ENCODE data around the gene TSPO.

Gene TSPO

GRCh38 chr22:43198126-43198525, 46.8 kb downstream of the TSPO start:
- no peaks in the 10 kb centered on the region for H3K9me3 Mint-ChIP-seq

DNA sequence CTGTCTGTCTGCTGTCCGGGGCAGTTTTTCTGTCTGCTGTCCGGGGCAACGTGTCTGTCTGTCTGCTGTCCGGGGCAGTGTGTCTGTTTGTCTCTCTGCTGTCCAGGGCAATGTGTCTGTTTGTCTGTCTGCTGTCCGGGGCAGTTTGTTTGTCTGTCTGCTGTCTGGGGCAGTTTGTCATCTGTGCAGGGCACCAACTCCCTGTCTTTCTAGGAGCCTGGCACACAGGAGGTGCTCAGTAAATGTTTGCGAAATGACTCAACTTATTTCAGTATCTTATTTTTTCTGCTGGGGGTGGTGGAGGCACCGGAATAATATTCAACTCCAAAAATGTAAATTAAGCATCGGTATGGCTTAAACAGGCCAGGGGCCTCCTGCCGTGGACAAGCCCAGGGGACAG, 47.6 kb downstream of the TSPO start:
- ATAC-seq (no peak), DNase-seq (no peak)
- peak overlapping the region in 1 of 2 donors; percentile 42 for H3K27ac Mint-ChIP-seq

More at GRCh38 chr22:43198126-43198525, 46.8 kb downstream of the TSPO start:
- no peak overlapping the region for H3K4me3 Mint-ChIP-seq
- no peak overlapping the region for H3K27ac Mint-ChIP-seq
- ATAC-seq (no peak), DNase-seq (no peak)
- H3K4me1 Mint-ChIP-seq: no peaks in the 10 kb centered on the region
- H3K27me3 Mint-ChIP-seq: peaks cover 14% of the 10 kb centered on the region

DNA sequence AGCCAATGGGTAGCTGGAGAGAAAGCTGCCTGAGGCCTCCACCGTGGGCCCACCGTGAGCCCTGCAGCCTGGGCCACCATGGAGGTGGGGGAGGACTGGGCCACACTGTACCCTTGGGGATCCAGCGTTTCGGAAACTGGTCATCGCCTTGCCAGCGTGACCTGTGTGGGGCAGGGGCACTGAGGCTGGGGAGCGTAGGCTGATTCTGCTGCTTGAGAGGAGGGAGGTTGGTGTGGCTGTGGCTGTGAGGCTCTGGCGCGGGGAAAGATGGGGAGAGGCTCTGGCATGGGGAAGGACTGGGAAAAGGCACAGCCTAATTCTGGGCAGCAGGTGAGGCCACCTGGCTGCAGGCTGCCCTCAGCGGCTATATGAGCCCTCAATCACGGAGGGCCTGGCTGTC, 48.2 kb downstream of the TSPO start:
- peaks cover 14% of the 10 kb centered on the region for H3K27me3 Mint-ChIP-seq
- H3K27ac Mint-ChIP-seq: no peak overlapping the region
- no peaks in the 10 kb centered on the region for H3K4me1 Mint-ChIP-seq
- DNase-seq (no peak), ATAC-seq (no peak)
- H3K9me3 Mint-ChIP-seq: no peaks in the 10 kb centered on the region
- H3K4me3 Mint-ChIP-seq: no peak overlapping the region

More for the DNA sequence above, 47.6 kb downstream of the TSPO start:
- Mint-ChIP-seq H3K9me3 (no peaks in the 10 kb centered on the region), H3K27me3 (peaks cover 14% of the 10 kb centered on the region), H3K4me3 (no peak overlapping the region), H3K4me1 (no peaks in the 10 kb centered on the region)

- Mint-ChIP-seq H3K27me3 (peaks cover 14% of the 10 kb centered on the region), H3K27ac (no peak overlapping the region), H3K9me3 (no peaks in the 10 kb centered on the region), H3K4me1 (peaks cover under 1% of the 10 kb centered on the region), H3K4me3 (no peak overlapping the region)
- DNase-seq (no peak), ATAC-seq (no peak)
These were observed 48.7 kb downstream of the TSPO start for GRCh38 chr22:43200031-43200430.

- Mint-ChIP-seq H3K27me3 (peaks cover 14% of the 10 kb centered on the region), H3K4me1 (peaks cover 5% of the 10 kb centered on the region), H3K4me3 (no peak overlapping the region), H3K9me3 (no peaks in the 10 kb centered on the region), H3K27ac (no peak overlapping the region)
- ATAC-seq: no peak
- DNase-seq: no peak
These were observed 49.2 kb downstream of the TSPO start for GRCh38 chr22:43200555-43200954.

GRCh38 chr22:43201486-43202219, 50.3 kb downstream of the TSPO start:
- Mint-ChIP-seq H3K27ac (no peak overlapping the region), H3K4me3 (no peak overlapping the region), H3K27me3 (peaks cover 14% of the 10 kb centered on the region), H3K9me3 (no peaks in the 10 kb centered on the region), H3K4me1 (peaks cover 13% of the 10 kb centered on the region)
- no peak for DNase-seq
- no peak for ATAC-seq

DNA sequence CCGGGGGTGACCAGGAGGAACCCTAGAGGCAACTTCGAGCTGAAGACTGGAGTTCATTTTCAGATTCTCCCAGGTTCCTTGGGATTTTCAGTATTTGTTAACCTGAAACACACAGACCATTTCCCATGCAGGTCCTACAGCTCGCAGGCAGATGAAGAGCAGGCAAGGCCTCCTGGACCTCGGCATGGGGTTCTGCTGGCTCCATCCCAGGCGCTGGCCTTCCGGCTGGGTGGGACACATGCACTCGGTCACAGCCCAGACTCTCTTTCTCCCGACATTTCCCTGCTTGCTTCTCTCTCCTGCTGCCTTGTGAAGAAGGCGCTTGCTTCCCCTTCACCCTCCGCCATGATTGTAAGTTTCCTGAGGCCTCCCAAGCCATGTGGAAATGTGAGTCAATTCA, 51.0 kb downstream of the TSPO start:
- DNase-seq (no peak), ATAC-seq (no peak)
- Mint-ChIP-seq H3K27ac (no peak overlapping the region), H3K9me3 (no peaks in the 10 kb centered on the region), H3K27me3 (peaks cover 14% of the 10 kb centered on the region), H3K4me1 (peaks cover 14% of the 10 kb centered on the region), H3K4me3 (no peak overlapping the region)

DNA sequence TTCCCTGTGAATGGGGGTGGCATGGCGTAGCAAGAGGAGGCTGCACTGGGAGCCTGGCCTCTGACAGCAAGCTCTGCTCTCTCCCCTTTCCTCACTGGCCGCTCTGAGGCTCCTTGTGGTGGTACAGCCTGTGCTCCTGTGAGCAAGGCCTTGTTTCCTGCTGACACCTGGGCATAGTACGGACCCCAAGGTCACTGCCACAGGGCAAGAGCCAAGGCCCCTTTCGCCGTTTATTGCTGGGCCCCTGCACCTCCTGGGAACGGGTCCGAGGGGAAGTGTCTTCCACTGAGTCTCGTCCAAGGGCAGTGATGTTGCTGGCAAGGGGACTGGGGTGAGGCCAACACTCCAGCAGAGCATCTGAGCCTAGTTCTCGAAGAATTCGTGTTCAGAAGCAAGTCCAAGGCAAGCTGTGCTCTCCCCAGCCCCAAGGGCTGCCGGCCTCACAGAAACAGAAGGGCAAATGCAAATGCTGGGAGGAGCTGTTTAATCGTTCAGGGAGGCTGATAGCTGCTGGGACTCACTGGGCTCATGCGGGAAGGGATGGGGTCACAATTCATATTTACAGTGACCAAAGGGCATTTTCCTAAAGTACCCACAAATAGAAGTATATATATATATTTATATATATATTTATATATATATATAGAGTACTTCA, 51.5 kb downstream of the TSPO start:
- no peaks in the 10 kb centered on the region for H3K9me3 Mint-ChIP-seq
- no peak for DNase-seq
- H3K27ac Mint-ChIP-seq: no peak overlapping the region
- ATAC-seq: no peak
- H3K4me3 Mint-ChIP-seq: no peak overlapping the region
- peaks cover 9% of the 10 kb centered on the region for H3K27me3 Mint-ChIP-seq
- peaks cover 14% of the 10 kb centered on the region for H3K4me1 Mint-ChIP-seq

DNA sequence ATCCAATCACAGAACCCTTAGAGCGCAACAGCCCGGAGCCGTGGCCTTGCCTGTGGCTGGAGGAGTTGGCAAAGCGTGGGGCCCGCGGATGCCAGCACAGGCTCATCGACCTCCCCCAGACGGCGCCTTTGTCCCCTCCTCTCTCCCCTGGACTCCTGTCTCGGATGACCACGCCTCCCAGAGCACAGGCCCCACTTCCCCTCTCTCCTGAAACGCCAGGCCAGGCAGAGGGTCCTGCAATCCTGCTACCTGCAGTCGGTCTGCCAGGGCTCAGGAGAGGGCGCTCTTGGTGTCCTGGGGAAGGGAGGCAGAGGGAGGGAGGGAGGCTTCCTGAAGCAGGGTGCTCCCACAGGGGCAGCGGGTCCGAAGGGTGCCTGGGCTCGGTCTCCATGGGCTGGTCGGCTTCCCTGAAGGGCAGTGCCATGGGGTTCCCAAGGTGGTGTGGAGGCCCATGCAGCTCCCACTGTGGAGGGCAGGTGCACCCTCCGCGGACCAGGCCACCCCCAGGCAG, 52.2 kb downstream of the TSPO start:
- H3K9me3 Mint-ChIP-seq: no peaks in the 10 kb centered on the region

GRCh38 chr22:43205261-43205691, 53.9 kb downstream of the TSPO start:
- peak; percentile 29 for ATAC-seq
- no peak overlapping the region for H3K27ac Mint-ChIP-seq

More for the DNA sequence above, 52.2 kb downstream of the TSPO start:
- Mint-ChIP-seq H3K27ac (no peak overlapping the region), H3K4me3 (no peak overlapping the region), H3K4me1 (peaks cover 14% of the 10 kb centered on the region), H3K27me3 (peaks cover 2% of the 10 kb centered on the region)
- ATAC-seq: no peak
- no peak for DNase-seq

GRCh38 chr22:43205748-43206508, 54.6 kb downstream of the TSPO start:
- no peak overlapping the region for H3K4me3 Mint-ChIP-seq

More at GRCh38 chr22:43205261-43205691, 53.9 kb downstream of the TSPO start:
- no peaks in the 10 kb centered on the region for H3K27me3 Mint-ChIP-seq
- H3K9me3 Mint-ChIP-seq: no peaks in the 10 kb centered on the region
- no peak for DNase-seq
- H3K4me3 Mint-ChIP-seq: no peak overlapping the region
- H3K4me1 Mint-ChIP-seq: peaks cover 14% of the 10 kb centered on the region

DNA sequence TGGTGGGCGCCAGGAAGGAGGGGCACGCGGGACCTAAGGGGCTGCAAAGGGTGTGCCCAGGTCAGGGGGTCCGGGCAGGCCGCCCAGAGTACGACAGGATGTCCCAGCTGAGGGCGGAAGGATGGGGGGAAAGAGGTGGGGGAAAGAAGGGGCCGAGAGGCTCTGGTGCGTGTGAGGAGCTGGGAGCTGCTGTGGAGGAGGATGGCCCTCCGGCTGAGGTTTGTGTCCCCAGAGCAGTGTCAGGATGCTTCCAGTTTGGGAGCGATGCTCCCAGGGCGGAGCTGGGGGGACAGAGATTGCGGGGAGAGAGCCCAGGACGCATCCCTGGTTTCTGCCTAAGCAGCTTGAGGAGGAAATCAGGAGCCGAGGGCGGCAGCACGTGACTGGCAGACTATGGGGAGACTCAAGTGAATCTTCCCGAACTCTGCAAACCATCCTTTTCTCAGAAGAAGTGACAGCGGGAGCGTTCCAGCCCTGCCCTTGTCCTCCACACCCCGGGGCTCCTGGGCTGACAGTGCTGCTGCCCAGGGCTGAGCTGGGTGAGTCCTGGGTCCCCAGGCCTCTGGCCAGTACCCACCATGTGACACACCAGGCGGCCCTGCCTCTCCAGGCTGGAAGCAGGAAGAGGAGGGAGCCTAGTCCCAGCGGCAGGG, 55.3 kb downstream of the TSPO start:
- DNase-seq (no peak), ATAC-seq (no peak)
- H3K4me3 Mint-ChIP-seq: no peak overlapping the region
- H3K4me1 Mint-ChIP-seq: peaks cover 14% of the 10 kb centered on the region
- H3K9me3 Mint-ChIP-seq: no peaks in the 10 kb centered on the region
- no peak overlapping the region for H3K27ac Mint-ChIP-seq
- H3K27me3 Mint-ChIP-seq: no peaks in the 10 kb centered on the region

More at GRCh38 chr22:43205748-43206508, 54.6 kb downstream of the TSPO start:
- Mint-ChIP-seq H3K4me1 (peaks cover 14% of the 10 kb centered on the region), H3K27ac (peak overlapping the region in 1 of 2 donors; percentile 61), H3K27me3 (no peaks in the 10 kb centered on the region), H3K9me3 (no peaks in the 10 kb centered on the region)
- DNase-seq: no peak
- peak; percentile 53 for ATAC-seq

DNA sequence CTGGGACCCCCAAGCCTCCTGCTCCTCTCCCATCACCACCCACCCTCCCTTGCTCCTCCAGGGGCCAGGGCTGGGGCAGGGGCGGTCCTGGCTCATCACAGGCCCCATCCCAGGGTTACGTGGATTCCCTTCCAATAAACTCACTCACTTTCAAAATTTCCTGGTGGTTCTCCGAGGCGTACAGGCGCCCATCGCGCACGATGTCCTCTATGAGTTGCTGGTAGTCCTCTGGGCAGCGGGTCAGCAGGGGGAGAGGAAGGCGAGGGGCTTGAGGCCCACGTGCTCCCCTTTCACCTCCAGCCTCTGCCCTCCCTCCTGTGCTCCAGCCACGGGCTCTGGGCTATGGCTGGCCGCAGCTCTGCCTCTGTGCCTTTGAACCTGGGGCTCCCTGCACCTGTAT, 56.0 kb downstream of the TSPO start:
- no peak for ATAC-seq
- H3K4me3 Mint-ChIP-seq: no peak overlapping the region
- H3K4me1 Mint-ChIP-seq: peaks cover 14% of the 10 kb centered on the region
- H3K9me3 Mint-ChIP-seq: no peaks in the 10 kb centered on the region
- H3K27ac Mint-ChIP-seq: peak overlapping the region in 1 of 2 donors; percentile 29
- no peaks in the 10 kb centered on the region for H3K27me3 Mint-ChIP-seq
- DNase-seq: no peak

DNA sequence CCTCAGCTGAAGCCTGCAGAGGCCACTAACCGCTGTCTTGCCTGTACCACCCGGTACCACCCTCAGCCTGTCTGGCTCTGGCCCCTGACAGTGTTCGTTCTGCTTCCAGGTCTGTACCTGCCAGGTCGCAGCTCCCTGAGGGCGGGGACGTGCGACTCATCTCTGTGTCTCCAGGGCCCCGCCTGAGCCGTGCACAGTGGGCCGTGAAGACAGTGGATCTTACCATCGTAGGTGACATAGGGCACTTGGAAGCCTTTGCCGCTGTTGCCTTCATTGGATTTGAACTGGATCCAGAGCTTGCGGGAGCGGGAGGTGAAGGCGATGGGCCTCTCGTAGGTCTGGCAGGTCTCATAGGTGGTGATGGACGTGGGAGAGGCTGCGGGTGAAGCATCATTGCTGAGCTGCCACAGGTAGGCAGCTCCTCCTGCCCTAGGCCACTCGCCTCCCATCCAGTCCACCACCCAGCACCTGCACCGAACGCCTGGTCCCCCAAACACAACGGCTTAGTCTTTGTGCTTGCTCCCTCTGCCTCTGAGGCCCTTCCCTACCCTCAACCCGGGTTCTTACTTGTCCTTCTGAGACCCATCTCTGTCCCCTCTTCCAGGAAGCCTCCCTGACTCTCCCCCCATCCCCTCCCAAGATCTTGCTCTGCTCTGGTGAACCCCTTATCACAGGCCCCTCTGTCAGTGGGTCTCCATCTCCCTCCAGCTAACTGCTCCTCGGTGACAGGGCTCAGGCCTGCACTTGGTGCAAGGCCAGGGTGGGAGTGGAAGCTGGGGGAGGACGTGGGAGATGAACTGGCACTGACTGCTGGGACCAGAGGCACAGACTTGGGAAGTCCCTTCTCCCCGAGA, 56.7 kb downstream of the TSPO start:
- DNase-seq (no peak), ATAC-seq (no peak)
- Mint-ChIP-seq H3K27me3 (no peaks in the 10 kb centered on the region), H3K4me3 (no peak overlapping the region), H3K9me3 (no peaks in the 10 kb centered on the region), H3K27ac (peak overlapping the region in 1 of 2 donors; percentile 72), H3K4me1 (peaks cover 14% of the 10 kb centered on the region)

Measured in stimulated activated naive CD8-positive, alpha-beta T cell treated with anti-CD3 and anti-CD28 coated beads, Interleukin-15, amount 100 ng/mL, for 72 hours (primary cell).